Glutamatergic neuron (in vitro differentiated cells): ENCODE data around the gene KCNC3. TPM values are rescaled to one million over a fixed set of nuclear protein-coding genes. Genes with fewer than 3 reads are reported as not detected.

Experiments used
- DNase-seq: peaks from one replicate; pipeline ENCODE4 v3.0.0; 2022
- H3K27ac Mint-ChIP-seq: one replicate; pipeline ENCODE4 v1.8.0; 2020; ENCODE audit warnings: mild to moderate bottlenecking, mixed read lengths, inconsistent platforms; ENCODE audit not compliant: unreplicated experiment
- H3K27me3 Mint-ChIP-seq: one replicate; pipeline ENCODE4 v1.8.0; 2020; ENCODE audit warnings: mild to moderate bottlenecking, moderate library complexity, mixed read lengths, inconsistent platforms; ENCODE audit not compliant: unreplicated experiment
- H3K36me3 Mint-ChIP-seq: one replicate; pipeline ENCODE4 v1.8.0; 2020; ENCODE audit warnings: mild to moderate bottlenecking, mixed read lengths, inconsistent platforms; ENCODE audit not compliant: unreplicated experiment
- H3K4me1 Mint-ChIP-seq: one replicate; pipeline ENCODE4 v1.8.0; 2020; ENCODE audit warnings: mild to moderate bottlenecking, low read depth, mixed read lengths, inconsistent platforms; ENCODE audit not compliant: unreplicated experiment
- H3K4me3 Mint-ChIP-seq: one replicate; pipeline ENCODE4 v1.8.0; 2020; ENCODE audit warnings: mild to moderate bottlenecking, mixed read lengths, inconsistent platforms; ENCODE audit not compliant: unreplicated experiment
- H3K9me3 Mint-ChIP-seq: one replicate; pipeline ENCODE4 v1.8.0; 2020; ENCODE audit warnings: mild to moderate bottlenecking, moderate library complexity, mixed read lengths, inconsistent platforms; ENCODE audit not compliant: unreplicated experiment
- total RNA-seq: library from RNA; stranded (reverse); fragmentation: NEBNext Ultra II Directional; extraction: Animal tissue kit (Norgen Biotek cat#: 25700); gene quantifications from one replicate; pipeline ENCODE4 v1.2.1, GENCODE V29; 2021; ENCODE audit not compliant: unreplicated experiment
- TF ChIP-seq, protein P1 (sequence below): fragments of 200-600 bp; sonication (generic); IDR thresholded peaks from one replicate; pipeline ENCODE4 v1.5.0; 2021; ENCODE audit not compliant: partially characterized antibody, unreplicated experiment

KCNC3 gene
- total RNA-seq, 1 donor from 2014 or later = 10.6 TPM

DNA sequence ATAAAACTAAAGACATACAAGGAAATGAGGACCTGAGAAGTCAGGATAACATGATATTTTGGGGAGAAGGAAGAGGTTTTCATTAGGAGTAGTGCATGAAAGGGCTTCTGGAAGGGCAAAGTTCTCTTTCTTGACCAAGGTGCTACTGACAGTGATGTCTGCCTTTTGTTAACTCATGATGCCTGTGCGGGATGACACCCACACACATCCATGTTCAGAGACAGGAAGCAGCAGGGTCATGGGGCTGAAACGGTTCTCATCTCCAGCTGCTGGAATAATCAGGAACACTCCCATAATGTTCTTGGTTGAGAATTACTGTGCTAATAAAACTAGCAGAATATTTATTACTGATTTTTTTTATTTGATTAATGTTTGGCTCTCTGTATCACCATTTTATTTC lies 29.1 kb downstream of the KCNC3 start:
- Mint-ChIP-seq H3K4me1 (no peaks in the 10 kb centered on the region), H3K27ac (no peak overlapping the region), H3K36me3 (no peaks in the 10 kb centered on the region), H3K27me3 (peaks cover 2% of the 10 kb centered on the region), H3K9me3 (no peaks in the 10 kb centered on the region), H3K4me3 (no peak overlapping the region)
- DNase-seq = no peak
- TF ChIP-seq, protein P1, sequence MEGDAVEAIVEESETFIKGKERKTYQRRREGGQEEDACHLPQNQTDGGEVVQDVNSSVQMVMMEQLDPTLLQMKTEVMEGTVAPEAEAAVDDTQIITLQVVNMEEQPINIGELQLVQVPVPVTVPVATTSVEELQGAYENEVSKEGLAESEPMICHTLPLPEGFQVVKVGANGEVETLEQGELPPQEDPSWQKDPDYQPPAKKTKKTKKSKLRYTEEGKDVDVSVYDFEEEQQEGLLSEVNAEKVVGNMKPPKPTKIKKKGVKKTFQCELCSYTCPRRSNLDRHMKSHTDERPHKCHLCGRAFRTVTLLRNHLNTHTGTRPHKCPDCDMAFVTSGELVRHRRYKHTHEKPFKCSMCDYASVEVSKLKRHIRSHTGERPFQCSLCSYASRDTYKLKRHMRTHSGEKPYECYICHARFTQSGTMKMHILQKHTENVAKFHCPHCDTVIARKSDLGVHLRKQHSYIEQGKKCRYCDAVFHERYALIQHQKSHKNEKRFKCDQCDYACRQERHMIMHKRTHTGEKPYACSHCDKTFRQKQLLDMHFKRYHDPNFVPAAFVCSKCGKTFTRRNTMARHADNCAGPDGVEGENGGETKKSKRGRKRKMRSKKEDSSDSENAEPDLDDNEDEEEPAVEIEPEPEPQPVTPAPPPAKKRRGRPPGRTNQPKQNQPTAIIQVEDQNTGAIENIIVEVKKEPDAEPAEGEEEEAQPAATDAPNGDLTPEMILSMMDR = no peak

DNA sequence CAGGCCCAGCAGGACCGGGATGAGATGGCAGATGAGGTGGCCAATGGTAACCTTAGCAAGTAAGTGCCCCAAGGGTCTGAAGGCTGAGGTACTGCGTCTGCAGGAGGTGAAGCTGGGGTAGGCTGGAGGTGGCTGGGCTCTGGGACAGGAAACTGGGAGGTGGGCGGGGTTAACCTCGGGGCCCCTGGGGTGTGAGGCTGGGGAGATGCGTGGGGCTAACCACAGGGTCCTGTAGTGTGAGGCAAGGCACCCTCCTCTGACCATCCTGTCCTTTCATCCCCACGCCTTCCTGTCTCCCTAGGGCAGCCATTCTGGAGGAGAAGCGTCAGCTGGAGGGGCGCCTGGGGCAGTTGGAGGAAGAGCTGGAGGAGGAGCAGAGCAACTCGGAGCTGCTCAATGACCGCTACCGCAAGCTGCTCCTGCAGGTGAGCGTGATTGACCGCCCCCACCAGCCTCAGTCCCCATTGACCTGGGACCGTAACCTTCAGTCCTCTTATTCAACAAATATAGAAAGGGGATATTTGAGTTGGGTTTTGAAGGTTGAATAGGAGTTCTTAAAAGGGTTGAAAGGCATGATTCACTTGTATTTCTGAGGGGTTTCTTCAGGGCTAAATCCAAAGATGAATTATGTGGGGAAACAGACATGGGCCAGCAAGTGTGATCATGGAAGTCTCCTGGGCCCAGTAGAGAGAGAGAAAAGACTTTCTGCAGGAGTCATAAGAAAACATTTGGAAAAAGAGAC lies 35.7 kb downstream of the KCNC3 start:
- H3K9me3 Mint-ChIP-seq = peaks cover 1% of the 10 kb centered on the region
- no peaks in the 10 kb centered on the region for H3K4me1 Mint-ChIP-seq
- TF ChIP-seq, protein P1 = no peak
- no peak overlapping the region for H3K27ac Mint-ChIP-seq
- H3K4me3 Mint-ChIP-seq = no peak overlapping the region
- peaks cover 2% of the 10 kb centered on the region for H3K36me3 Mint-ChIP-seq
- H3K27me3 Mint-ChIP-seq = peaks cover 2% of the 10 kb centered on the region
- no peak for DNase-seq

DNA sequence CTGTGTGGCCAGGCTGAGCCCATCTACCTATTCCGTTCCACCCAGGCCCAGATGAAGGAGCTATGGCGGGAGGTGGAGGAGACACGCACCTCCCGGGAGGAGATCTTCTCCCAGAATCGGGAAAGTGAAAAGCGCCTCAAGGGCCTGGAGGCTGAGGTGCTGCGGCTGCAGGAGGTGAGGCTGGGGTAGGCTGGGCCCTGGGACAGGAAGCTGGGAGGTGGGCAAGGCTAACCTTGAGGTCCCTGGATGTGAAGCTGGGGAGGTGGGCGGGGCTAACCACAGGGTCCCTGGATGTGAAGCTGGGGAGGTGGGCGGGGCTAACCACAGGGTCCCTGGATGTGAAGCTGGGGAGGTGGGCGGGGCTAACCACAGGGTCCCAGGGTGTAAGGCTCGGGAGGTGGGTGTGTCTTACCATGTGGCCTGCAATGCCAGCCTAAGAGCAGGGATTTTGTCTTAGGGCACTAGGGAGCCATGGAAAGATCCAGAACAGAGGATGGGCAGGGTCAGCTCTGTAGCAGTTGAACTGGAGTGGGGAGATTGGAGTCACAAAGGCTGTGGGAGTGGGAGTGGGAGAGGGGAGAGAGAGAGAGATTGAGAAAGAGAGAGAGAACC lies 36.9 kb downstream of the KCNC3 start:
- H3K27me3 Mint-ChIP-seq = peaks cover 2% of the 10 kb centered on the region
- H3K27ac Mint-ChIP-seq = no peak overlapping the region
- H3K4me1 Mint-ChIP-seq = no peaks in the 10 kb centered on the region
- TF ChIP-seq, protein P1 = no peak
- H3K9me3 Mint-ChIP-seq = peaks cover 1% of the 10 kb centered on the region
- H3K4me3 Mint-ChIP-seq = no peak overlapping the region
- peaks cover 6% of the 10 kb centered on the region for H3K36me3 Mint-ChIP-seq
- no peak for DNase-seq

DNA sequence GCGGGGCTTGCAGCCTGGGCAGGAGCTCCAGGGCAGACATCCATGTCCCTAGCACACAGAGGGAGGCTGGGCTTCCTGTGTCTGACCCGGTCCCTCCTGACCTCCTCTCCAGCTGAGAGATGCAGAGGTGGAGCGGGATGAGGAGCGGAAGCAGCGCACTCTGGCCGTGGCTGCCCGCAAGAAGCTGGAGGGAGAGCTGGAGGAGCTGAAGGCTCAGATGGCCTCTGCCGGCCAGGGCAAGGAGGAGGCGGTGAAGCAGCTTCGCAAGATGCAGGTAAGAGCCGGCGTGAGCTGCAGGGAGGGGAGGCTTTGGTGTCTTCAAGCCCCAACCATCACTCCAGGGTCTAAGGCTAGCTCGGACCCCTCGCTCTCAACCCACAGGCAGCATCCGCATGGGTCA lies 38.4 kb downstream of the KCNC3 start:
- TF ChIP-seq, protein P1 = no peak
- Mint-ChIP-seq H3K27ac (no peak overlapping the region), H3K9me3 (peaks cover 4% of the 10 kb centered on the region), H3K4me1 (no peaks in the 10 kb centered on the region), H3K27me3 (peaks cover 2% of the 10 kb centered on the region), H3K4me3 (no peak overlapping the region), H3K36me3 (peaks cover 9% of the 10 kb centered on the region)
- no peak for DNase-seq

DNA sequence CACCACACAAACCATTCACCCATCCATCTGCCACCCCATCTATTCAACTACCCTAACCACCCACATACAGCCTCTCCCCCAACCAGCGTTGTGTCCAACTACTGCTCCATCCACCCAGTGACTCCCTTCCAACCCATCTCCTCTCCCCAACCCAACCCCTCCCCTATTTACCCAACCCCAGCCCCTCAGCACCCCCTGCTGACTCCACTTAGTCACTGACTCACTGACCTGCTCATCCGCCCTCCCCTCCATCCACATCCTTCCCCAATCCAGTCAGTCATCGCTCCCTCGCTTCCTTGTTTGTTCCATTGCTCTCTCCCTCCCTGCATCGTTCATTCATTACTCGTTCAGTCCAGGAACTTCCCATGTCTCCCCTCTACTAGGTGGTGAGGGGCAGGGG lies 39.2 kb downstream of the KCNC3 start:
- Mint-ChIP-seq H3K36me3 (peaks cover 11% of the 10 kb centered on the region), H3K27me3 (peaks cover 2% of the 10 kb centered on the region), H3K4me1 (no peaks in the 10 kb centered on the region), H3K27ac (no peak overlapping the region), H3K4me3 (no peak overlapping the region), H3K9me3 (peaks cover 4% of the 10 kb centered on the region)
- no peak for DNase-seq
- TF ChIP-seq, protein P1 = no peak
